Aorta (tissue), 5 donors: ENCODE measurements around the gene NOSIP. TPM values are rescaled to one million over a fixed set of nuclear protein-coding genes. Genes with fewer than 3 reads are reported as not detected.

Experiments used
- ATAC-seq: fragments of 200-7000 bp; cut with Tn5 transposase; one replicate; pipeline ENCODE4 v1.9.1; 2022; ENCODE audit warnings: moderate library complexity; ENCODE audit not compliant: low FRiP score
- DNase-seq, 2 donors: peaks; one replicate each; pipeline ENCODE4 v3.0.0-alpha.2; 2020
- H3K27ac ChIP-seq, 2 donors: one replicate each; pipeline ENCODE4 v1.5.1; 2013; ENCODE audit warnings: low read length in 2 of 2, mild to moderate bottlenecking in 2 of 2, moderate library complexity in 2 of 2, control low read depth in 1 of 2, inconsistent platforms in 1 of 2, low read depth in 1 of 2
- H3K27me3 ChIP-seq, 2 donors: one replicate each; pipeline ENCODE4 v1.6.1; 2013; ENCODE audit warnings: control low read depth in 1 of 2, low read length in 1 of 2, mild to moderate bottlenecking in 1 of 2, moderate library complexity in 1 of 2; ENCODE audit not compliant: insufficient read depth in 2 of 2, control insufficient read depth in 1 of 2
- H3K36me3 ChIP-seq, 2 donors: one replicate each; pipeline ENCODE4 v1.6.1; 2013; ENCODE audit warnings: control low read depth in 1 of 2, low read length in 1 of 2, mild to moderate bottlenecking in 1 of 2; ENCODE audit not compliant: insufficient read depth in 2 of 2, control insufficient read depth in 1 of 2
- H3K4me1 ChIP-seq, 2 donors: one replicate each; pipeline ENCODE4 v1.6.1; 2013; ENCODE audit warnings: low read length in 2 of 2, control low read depth in 1 of 2, mild to moderate bottlenecking in 1 of 2, moderate library complexity in 1 of 2; ENCODE audit not compliant: insufficient read depth in 2 of 2, control insufficient read depth in 1 of 2
- H3K4me3 ChIP-seq, 2 donors: one replicate each; pipeline ENCODE4 v1.5.1; 2013; ENCODE audit warnings: low read length in 2 of 2, control low read depth in 1 of 2, mild to moderate bottlenecking in 1 of 2
- H3K9me3 ChIP-seq: one replicate; pipeline ENCODE4 v1.6.1; 2013; ENCODE audit warnings: mild to moderate bottlenecking, low read length; ENCODE audit not compliant: control insufficient read depth
- WGBS, 2 donors: extraction: QIAGEN DNeasy Blood & Tissue Kit; methylation state at CpG; one replicate each; pipeline ENCODE4 v1.1.7; 2013; 5-methylcytosine and 5-hydroxymethylcytosine counted together
- intact Hi-C, 2 donors: fragments of 100-400 bp; cut with DNase I; formaldehyde crosslinking; loops; one replicate each; pipeline versions ENCODE4 v1.14.2 to v1.15.0; 2022
- polyA plus RNA-seq, 2 donors: library from polyadenylated mRNA; stranded (reverse); fragments of 200-250 nt; gene quantifications; one replicate each; pipeline ENCODE4 v1.2.3, GENCODE V29; 2013
- total RNA-seq, 2 donors: library from RNA; stranded (reverse); fragmentation: NEBNext Ultra II Directional; extraction: Animal tissue kit (Norgen Biotek cat#: 25700); gene quantifications; one replicate each; pipeline ENCODE4 v1.2.1, GENCODE V29; 2021
- donor health status: healthy with polysubstance abuse.
- donor health status: Bipolar disorder and iron deficiency.
- donor health status: DM: no; HTN: no; CAD: no.
- donor health status: DM: no; HTN: no; CAD: no.
- donor health status: DM: yes; HTN: yes; CAD: no.

NOSIP gene
- total and polyA plus RNA-seq, 4 donors, result 38.8 to 135 (median 46.5) TPM

GRCh38 chr19:49551531-49551930 lies 28.8 kb downstream of the NOSIP start:
- WGBS, 2 donors, result 89 to 91% methylated on average over 7 of the region's 7 CpGs
- no peak for ATAC-seq
- no peaks in the 10 kb centered on the region for H3K27me3 ChIP-seq
- H3K27ac ChIP-seq, result no peak overlapping the region
- peaks cover 0 to 2% of the 10 kb centered on the region in 2 donors for H3K36me3 ChIP-seq
- H3K9me3 ChIP-seq, result no peaks in the 10 kb centered on the region
- intact Hi-C loops, result no loop called here
- H3K4me3 ChIP-seq, result no peak overlapping the region
- H3K4me1 ChIP-seq, result no peaks in the 10 kb centered on the region
- no peak for DNase-seq

GRCh38 chr19:49549045-49549444 lies 31.3 kb downstream of the NOSIP start:
- no peak for DNase-seq
- ATAC-seq, result no peak
- Histone ChIP-seq H3K4me1 (no peaks in the 10 kb centered on the region), H3K36me3 (no peaks in the 10 kb centered on the region), H3K4me3 (no peak overlapping the region), H3K27ac (no peak overlapping the region), H3K27me3 (no peaks in the 10 kb centered on the region), H3K9me3 (no peaks in the 10 kb centered on the region)
- WGBS, 2 donors, result 81 to 83% methylated on average over 13 of the region's 13 CpGs
- intact Hi-C loops, result loop anchor here in 1 of 2 donors (5.0 to 10.0 kb wide), 2 partner anchors 77 to 154 kb away; partner anchors contain the start of gene FLT3LG

- Histone ChIP-seq H3K27me3 (no peaks in the 10 kb centered on the region), H3K27ac (no peak overlapping the region), H3K4me3 (no peak overlapping the region), H3K4me1 (no peaks in the 10 kb centered on the region), H3K9me3 (no peaks in the 10 kb centered on the region), H3K36me3 (peaks cover 0 to 1% of the 10 kb centered on the region in 2 donors)
- WGBS, 2 donors, result 13 to 17% methylated on average over 9 of the region's 9 CpGs
- intact Hi-C loops, result loop anchor here (2.0 to 10.0 kb wide), 4 partner anchors 44 to 152 kb away; partner anchors contain the start of gene FLT3LG (in 2 of the 2)
- ATAC-seq (peak; percentile 88), DNase-seq (no peak)
These were observed 33.4 kb downstream of the NOSIP start for GRCh38 chr19:49546825-49547565.

- DNase-seq (no peak), ATAC-seq (peak; percentile 30)
- Histone ChIP-seq H3K36me3 (peaks cover 0 to 4% of the 10 kb centered on the region in 2 donors), H3K27ac (no peak overlapping the region), H3K9me3 (no peaks in the 10 kb centered on the region), H3K4me1 (no peaks in the 10 kb centered on the region), H3K27me3 (no peaks in the 10 kb centered on the region), H3K4me3 (no peak overlapping the region)
- 85% methylated on average over 5 of the region's 5 CpGs for WGBS, 2 donors
- intact Hi-C loops, result loop anchor here in 1 of 2 donors (10.0 kb wide), 1 partner anchor 149 kb away; no protein-coding TSS in a partner anchor
These were observed 36.2 kb downstream of the NOSIP start for GRCh38 chr19:49544154-49544553.

- Histone ChIP-seq H3K9me3 (no peaks in the 10 kb centered on the region), H3K27ac (no peak overlapping the region), H3K27me3 (no peaks in the 10 kb centered on the region), H3K36me3 (peaks cover 0 to 4% of the 10 kb centered on the region in 2 donors), H3K4me3 (no peak overlapping the region), H3K4me1 (no peaks in the 10 kb centered on the region)
- ATAC-seq (no peak), DNase-seq (no peak)
- intact Hi-C loops, result loop anchor here in 1 of 2 donors (10.0 kb wide), 1 partner anchor 148 kb away; no protein-coding TSS in a partner anchor
- 88 to 93% methylated on average over 14 of the region's 14 CpGs for WGBS, 2 donors
These were observed 37.3 kb downstream of the NOSIP start for GRCh38 chr19:49543032-49543431.

GRCh38 chr19:49542446-49542845 lies 37.9 kb downstream of the NOSIP start:
- ATAC-seq (no peak), DNase-seq (no peak)
- intact Hi-C loops, result loop anchor here in 1 of 2 donors (10.0 kb wide), 1 partner anchor 148 kb away; no protein-coding TSS in a partner anchor
- Histone ChIP-seq H3K27ac (no peak overlapping the region), H3K9me3 (no peaks in the 10 kb centered on the region), H3K36me3 (peaks cover 0 to 4% of the 10 kb centered on the region in 2 donors), H3K4me1 (no peaks in the 10 kb centered on the region), H3K27me3 (no peaks in the 10 kb centered on the region), H3K4me3 (no peak overlapping the region)
- 89 to 90% methylated on average over 16 of the region's 16 CpGs for WGBS, 2 donors

- WGBS, 2 donors, result 89 to 91% methylated on average over 6 of the region's 6 CpGs
- ATAC-seq, result no peak
- no peak overlapping the region for H3K27ac ChIP-seq
- H3K36me3 ChIP-seq, result peaks cover 0 to 4% of the 10 kb centered on the region in 2 donors
- H3K27me3 ChIP-seq, result no peaks in the 10 kb centered on the region
- H3K9me3 ChIP-seq, result no peaks in the 10 kb centered on the region
- H3K4me1 ChIP-seq, result no peaks in the 10 kb centered on the region
- no peak for DNase-seq
- intact Hi-C loops, result loop anchor here in 1 of 2 donors (10.0 kb wide), 1 partner anchor 147 kb away; no protein-coding TSS in a partner anchor
- no peak overlapping the region for H3K4me3 ChIP-seq
These were observed 38.4 kb downstream of the NOSIP start for GRCh38 chr19:49541914-49542313.

- Histone ChIP-seq H3K27ac (no peak overlapping the region), H3K4me1 (no peaks in the 10 kb centered on the region), H3K4me3 (no peak overlapping the region), H3K27me3 (no peaks in the 10 kb centered on the region), H3K36me3 (peaks cover 0 to 4% of the 10 kb centered on the region in 2 donors), H3K9me3 (no peaks in the 10 kb centered on the region)
- intact Hi-C loops, result no loop called here
- WGBS, 2 donors, result 89 to 91% methylated on average over 13 of the region's 13 CpGs
- no peak for ATAC-seq
- DNase-seq, result no peak
These were observed 41.0 kb downstream of the NOSIP start for GRCh38 chr19:49539192-49539952.
